ENCODE data around the gene COL23A1. TPM values are rescaled to one million over a fixed set of nuclear protein-coding genes. Genes with fewer than 3 reads are reported as not detected.

Gene COL23A1
- total and polyA plus RNA-seq, 2 of the 13 experiments (the other 11 are each of a cell fraction or from before 2014, with no cell fraction given) = not detected

DNA sequence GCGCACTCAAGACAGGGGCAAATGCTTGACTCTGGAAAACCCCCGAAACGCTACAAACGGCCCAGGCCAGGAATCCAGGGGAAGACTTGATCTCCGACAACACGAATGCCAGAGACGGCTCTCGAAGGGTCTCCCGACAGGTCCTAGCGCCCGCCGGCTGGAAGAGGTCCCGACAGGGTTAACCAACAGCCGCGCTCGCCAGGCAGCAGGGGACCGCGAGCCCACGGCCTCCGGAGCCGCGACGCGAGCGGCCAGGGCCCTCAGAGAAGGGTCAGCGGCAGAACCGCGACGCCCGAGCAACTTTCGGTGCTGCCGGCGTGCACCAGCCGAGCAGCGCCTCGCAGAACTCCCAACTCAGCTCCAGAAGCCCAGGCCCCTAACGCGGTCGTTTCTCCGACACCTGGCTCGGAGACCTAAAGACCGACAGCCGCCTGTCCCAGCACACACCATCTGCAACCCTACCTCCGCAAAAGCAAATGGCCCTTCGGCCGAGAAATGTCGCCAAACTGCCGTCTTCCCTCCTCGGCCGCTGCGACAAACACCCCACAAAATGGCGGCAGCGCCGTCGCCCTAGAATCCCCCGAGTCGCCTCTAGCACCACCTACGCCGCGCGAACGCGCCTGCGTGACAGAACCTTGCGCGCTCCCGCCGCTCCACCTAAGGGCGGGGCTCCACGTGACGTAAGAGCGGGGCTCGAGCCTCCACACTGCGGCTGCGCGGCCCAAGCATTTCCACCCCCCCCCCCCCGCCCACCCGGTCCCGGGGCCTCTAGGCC lies 36.5 kb upstream of the COL23A1 start, which contains the start of gene CLK4 (continued):
- TF ChIP-seq, protein P1, sequence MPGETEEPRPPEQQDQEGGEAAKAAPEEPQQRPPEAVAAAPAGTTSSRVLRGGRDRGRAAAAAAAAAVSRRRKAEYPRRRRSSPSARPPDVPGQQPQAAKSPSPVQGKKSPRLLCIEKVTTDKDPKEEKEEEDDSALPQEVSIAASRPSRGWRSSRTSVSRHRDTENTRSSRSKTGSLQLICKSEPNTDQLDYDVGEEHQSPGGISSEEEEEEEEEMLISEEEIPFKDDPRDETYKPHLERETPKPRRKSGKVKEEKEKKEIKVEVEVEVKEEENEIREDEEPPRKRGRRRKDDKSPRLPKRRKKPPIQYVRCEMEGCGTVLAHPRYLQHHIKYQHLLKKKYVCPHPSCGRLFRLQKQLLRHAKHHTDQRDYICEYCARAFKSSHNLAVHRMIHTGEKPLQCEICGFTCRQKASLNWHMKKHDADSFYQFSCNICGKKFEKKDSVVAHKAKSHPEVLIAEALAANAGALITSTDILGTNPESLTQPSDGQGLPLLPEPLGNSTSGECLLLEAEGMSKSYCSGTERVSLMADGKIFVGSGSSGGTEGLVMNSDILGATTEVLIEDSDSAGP (CRISPR knock-in tag; IDR thresholded peaks at IDR 0.05; ENCODE audit: borderline replicate concordance) = peak; percentile 95; the same call in 1 of the 2 replicates
- TF ChIP-seq TOE1 (CRISPR knock-in tag; IDR thresholded peaks at IDR 0.05) (no peak), ZBTB20 (CRISPR knock-in tag; IDR thresholded peaks at IDR 0.05; ENCODE audit: borderline replicate concordance, low read depth) (no peak), KAT7 (CRISPR knock-in tag; IDR thresholded peaks at IDR 0.05; ENCODE audit: borderline replicate concordance) (peak; percentile 78; the same call in 1 of the 2 replicates), ZNF253 (CRISPR knock-in tag; IDR thresholded peaks at IDR 0.05; ENCODE audit: borderline replicate concordance) (no peak; the same call in 1 of the 2 replicates), FOSL2 (CRISPR knock-in tag; IDR thresholded peaks at IDR 0.05) (peak; percentile 16), SIN3B (IDR thresholded peaks at IDR 0.05; ENCODE audit: low read length) (no peak), ZNF484 (CRISPR knock-in tag; IDR thresholded peaks at IDR 0.05; ENCODE audit: borderline replicate concordance, low read depth) (no peak), ZNF891 (CRISPR knock-in tag; IDR thresholded peaks at IDR 0.05) (peak; percentile 62; the same call in 1 of the 2 replicates), SRSF1 (optimal IDR thresholded peaks at IDR 0.05; ENCODE audit: low read depth, low read length) (peak; percentile 81), IRX3 (CRISPR knock-in tag; IDR thresholded peaks at IDR 0.05; ENCODE audit: borderline replicate concordance, low read depth) (0 out of 2 replicates have a peak, but pooled peaks have one; percentile 56), RBM39 (IDR thresholded peaks at IDR 0.05; ENCODE audit: low read depth, low read length, poor library complexity, severe bottlenecking) (peak; percentile 68), PAF1 (CRISPR knock-in tag; IDR thresholded peaks at IDR 0.05) (no peak)
- TF ChIP-seq, protein P2, sequence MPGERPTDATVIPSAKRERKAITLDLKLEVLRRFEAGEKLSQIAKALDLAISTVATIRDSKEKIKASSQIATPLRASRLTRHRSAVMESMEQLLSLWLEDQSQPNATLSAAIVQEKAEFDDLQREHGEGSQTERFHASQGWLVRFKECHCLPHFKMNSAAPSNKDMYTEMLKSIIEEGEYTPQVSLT (CRISPR knock-in tag; IDR thresholded peaks at IDR 0.05; ENCODE audit: borderline replicate concordance, low read depth) = no peak
- TF ChIP-seq, protein P3, sequence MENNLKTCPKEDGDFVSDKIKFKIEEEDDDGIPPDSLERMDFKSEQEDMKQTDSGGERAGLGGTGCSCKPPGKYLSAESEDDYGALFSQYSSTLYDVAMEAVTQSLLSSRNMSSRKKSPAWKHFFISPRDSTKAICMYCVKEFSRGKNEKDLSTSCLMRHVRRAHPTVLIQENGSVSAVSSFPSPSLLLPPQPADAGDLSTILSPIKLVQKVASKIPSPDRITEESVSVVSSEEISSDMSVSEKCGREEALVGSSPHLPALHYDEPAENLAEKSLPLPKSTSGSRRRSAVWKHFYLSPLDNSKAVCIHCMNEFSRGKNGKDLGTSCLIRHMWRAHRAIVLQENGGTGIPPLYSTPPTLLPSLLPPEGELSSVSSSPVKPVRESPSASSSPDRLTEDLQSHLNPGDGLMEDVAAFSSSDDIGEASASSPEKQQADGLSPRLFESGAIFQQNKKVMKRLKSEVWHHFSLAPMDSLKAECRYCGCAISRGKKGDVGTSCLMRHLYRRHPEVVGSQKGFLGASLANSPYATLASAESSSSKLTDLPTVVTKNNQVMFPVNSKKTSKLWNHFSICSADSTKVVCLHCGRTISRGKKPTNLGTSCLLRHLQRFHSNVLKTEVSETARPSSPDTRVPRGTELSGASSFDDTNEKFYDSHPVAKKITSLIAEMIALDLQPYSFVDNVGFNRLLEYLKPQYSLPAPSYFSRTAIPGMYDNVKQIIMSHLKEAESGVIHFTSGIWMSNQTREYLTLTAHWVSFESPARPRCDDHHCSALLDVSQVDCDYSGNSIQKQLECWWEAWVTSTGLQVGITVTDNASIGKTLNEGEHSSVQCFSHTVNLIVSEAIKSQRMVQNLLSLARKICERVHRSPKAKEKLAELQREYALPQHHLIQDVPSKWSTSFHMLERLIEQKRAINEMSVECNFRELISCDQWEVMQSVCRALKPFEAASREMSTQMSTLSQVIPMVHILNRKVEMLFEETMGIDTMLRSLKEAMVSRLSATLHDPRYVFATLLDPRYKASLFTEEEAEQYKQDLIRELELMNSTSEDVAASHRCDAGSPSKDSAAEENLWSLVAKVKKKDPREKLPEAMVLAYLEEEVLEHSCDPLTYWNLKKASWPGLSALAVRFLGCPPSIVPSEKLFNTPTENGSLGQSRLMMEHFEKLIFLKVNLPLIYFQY (CRISPR knock-in tag; IDR thresholded peaks at IDR 0.05; ENCODE audit: borderline replicate concordance) = no peak
- TF ChIP-seq, protein P4, sequence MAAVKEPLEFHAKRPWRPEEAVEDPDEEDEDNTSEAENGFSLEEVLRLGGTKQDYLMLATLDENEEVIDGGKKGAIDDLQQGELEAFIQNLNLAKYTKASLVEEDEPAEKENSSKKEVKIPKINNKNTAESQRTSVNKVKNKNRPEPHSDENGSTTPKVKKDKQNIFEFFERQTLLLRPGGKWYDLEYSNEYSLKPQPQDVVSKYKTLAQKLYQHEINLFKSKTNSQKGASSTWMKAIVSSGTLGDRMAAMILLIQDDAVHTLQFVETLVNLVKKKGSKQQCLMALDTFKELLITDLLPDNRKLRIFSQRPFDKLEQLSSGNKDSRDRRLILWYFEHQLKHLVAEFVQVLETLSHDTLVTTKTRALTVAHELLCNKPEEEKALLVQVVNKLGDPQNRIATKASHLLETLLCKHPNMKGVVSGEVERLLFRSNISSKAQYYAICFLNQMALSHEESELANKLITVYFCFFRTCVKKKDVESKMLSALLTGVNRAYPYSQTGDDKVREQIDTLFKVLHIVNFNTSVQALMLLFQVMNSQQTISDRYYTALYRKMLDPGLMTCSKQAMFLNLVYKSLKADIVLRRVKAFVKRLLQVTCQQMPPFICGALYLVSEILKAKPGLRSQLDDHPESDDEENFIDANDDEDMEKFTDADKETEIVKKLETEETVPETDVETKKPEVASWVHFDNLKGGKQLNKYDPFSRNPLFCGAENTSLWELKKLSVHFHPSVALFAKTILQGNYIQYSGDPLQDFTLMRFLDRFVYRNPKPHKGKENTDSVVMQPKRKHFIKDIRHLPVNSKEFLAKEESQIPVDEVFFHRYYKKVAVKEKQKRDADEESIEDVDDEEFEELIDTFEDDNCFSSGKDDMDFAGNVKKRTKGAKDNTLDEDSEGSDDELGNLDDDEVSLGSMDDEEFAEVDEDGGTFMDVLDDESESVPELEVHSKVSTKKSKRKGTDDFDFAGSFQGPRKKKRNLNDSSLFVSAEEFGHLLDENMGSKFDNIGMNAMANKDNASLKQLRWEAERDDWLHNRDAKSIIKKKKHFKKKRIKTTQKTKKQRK (IDR thresholded peaks at IDR 0.05; ENCODE audit: low read length) = no peak
- TF ChIP-seq, protein P5, sequence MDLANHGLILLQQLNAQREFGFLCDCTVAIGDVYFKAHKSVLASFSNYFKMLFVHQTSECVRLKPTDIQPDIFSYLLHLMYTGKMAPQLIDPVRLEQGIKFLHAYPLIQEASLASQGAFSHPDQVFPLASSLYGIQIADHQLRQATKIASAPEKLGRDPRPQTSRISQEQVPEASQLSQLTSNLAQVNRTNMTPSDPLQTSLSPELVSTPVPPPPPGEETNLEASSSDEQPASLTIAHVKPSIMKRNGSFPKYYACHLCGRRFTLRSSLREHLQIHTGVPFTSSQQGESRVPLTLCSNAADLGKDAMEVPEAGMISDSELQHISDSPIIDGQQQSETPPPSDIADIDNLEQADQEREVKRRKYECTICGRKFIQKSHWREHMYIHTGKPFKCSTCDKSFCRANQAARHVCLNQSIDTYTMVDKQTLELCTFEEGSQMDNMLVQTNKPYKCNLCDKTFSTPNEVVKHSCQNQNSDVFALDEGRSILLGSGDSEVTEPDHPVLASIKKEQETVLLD (CRISPR knock-in tag; IDR thresholded peaks at IDR 0.05; ENCODE audit: low read depth) = peak; percentile 42; the same call in 1 of the 2 replicates
